Forelimb muscle (tissue), 1 donor: ENCODE measurements around the gene ZMIZ1. TPM values are rescaled to one million over a fixed set of nuclear protein-coding genes. Genes with fewer than 3 reads are reported as not detected.

Experiments used
- DNase-seq: peaks from one replicate; pipeline ENCODE4 v3.0.0-alpha.2; 2013; ENCODE audit warnings: low read depth
- polyA plus RNA-seq: library from polyadenylated mRNA; unstranded; fragments of 120-200 nt; gene quantifications from one replicate; pipeline ENCODE4 v1.2.1, GENCODE V29; 2013; ENCODE audit not compliant: insufficient read length

The ZMIZ1 gene
- polyA plus RNA-seq, 1 donor = 29.8 TPM

- DNase-seq = no peak
Observed at GRCh38 chr10:79136236-79137005, 67.7 kb downstream of the ZMIZ1 start.

DNA sequence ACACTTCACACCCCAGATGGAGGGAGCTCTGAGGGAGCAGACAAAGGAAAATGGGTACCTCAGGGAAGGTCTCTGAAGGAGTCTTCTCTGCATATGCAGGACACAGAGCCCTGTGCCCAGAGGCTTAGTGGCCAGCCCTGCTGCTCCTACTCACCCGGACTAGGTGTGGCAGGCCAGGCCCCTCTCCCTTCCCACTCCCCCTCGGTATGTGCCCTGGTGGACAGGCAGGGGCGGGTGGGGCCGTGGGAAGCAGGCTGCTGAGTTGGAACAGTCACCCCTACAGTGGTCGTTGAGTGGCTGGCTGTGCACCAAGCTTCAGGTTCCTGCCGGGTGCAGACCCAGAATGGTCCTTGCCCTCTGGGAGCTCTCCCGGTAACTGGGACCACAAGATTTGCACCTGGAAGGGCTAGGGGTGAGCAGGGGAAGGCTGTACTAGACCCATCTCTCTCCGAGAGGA, 68.6 kb downstream of the ZMIZ1 start:
- no peak for DNase-seq

- DNase-seq = no peak
Observed at GRCh38 chr10:79137826-79138225, 69.1 kb downstream of the ZMIZ1 start.

DNA sequence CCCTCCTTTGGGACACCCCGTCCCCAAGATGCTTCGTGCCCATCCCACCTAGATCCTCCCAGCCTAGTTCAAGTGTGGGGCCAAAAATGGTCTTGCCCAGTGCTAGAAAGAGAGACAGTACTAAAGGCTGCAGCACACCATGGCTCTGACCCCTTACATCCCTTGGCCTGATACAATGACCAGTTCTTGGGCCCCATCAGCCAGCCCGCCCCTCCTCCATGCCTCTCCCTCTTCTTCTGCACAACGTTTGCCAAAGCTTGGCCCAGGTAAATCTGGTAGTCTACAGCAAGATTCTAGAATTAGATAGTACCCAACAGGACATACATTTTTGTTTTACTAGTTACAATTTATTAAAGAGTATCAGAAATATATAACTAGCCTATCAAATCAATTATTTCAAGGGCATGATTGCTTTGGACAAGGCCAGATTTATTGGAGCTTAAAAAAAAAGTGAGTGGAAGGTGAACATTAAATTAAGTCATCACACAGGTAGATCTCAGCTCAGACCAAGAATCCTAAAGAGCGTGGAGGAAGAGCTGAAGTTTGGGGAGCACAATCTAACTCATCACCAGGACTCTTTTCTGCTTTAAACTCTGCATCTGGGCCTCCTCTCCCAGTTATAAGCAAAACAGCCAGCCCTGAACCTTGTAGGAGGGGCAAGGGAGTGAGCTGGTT, 69.8 kb downstream of the ZMIZ1 start:
- DNase-seq = no peak

- no peak for DNase-seq
Observed at GRCh38 chr10:79139124-79139835, 70.5 kb downstream of the ZMIZ1 start.

DNA sequence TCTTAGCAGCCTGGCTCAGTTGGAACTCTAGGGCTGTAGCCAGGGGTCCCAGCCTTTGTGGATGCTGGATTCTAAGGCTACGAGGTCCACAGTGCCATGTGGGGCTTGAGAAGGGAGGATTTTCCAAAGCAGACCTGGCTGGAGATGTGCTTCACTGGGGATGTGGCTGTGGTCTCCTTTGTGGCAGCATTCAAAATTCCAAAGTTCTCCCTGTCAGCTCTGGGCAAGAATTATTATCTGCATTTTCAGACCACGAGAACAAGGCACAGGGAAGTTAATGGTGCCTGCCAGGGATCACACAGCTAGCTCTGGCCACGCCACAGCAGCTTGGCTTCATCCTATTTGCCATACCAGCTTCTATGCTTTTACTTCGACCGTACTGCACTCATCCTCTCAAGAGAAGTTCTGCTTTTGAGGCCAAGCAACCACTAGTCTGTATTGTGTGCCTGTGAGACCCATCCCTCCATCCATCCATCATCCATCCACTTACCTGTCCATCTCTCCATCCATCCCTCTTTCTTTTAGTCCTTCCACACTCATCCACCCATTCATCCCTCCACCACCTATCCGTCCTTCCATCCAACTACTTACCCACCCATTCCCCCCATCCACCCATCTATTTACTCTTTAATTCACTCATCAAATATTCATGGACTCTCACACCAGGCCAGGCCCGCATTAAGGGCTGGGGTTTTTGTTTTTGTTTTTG, 71.5 kb downstream of the ZMIZ1 start:
- DNase-seq = no peak

DNA sequence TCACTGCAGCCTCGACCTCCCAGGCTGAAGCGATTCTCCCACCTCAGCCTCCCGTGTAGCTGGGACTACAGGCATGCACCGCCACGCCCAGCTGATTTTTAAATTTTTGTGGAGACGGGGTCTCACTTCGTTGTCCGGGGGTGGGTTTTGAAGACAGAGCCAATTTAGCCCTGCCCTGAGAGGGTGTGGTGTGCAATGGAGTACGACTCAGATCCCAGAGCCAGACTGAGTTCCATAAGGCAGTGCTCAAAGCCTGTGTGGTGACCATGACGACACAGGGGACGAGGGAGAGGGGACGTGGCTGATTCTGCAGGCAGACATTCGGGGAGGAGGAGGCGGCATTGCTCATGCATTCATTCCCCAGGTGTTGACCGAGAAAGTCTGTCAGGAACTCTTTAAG, 72.1 kb downstream of the ZMIZ1 start:
- no peak for DNase-seq

DNA sequence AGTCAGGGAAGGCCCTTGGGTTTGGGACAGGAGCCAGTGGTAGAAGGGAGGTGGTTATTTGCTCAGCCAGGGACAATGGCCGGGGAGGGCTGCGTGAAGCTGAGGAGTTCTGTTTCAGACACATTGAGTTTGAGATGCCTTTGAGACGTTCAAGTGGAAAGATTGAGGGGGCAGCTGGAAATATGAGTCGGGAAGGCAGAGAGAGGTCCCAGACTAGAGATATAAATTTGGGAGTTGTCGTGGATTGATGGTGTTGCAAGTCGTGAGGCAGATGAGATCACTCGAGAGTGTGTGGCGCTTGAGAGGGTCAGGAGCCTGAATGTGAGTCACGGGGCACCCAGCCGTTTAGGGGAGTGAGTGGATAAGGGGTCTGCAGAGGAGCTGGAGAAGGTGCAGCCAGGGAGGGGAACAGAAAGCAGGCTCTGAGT, 73.3 kb downstream of the ZMIZ1 start:
- no peak for DNase-seq

GRCh38 chr10:79142522-79143309, 74.0 kb downstream of the ZMIZ1 start:
- DNase-seq = no peak

GRCh38 chr10:79143879-79144278, 75.1 kb downstream of the ZMIZ1 start:
- DNase-seq = no peak

DNA sequence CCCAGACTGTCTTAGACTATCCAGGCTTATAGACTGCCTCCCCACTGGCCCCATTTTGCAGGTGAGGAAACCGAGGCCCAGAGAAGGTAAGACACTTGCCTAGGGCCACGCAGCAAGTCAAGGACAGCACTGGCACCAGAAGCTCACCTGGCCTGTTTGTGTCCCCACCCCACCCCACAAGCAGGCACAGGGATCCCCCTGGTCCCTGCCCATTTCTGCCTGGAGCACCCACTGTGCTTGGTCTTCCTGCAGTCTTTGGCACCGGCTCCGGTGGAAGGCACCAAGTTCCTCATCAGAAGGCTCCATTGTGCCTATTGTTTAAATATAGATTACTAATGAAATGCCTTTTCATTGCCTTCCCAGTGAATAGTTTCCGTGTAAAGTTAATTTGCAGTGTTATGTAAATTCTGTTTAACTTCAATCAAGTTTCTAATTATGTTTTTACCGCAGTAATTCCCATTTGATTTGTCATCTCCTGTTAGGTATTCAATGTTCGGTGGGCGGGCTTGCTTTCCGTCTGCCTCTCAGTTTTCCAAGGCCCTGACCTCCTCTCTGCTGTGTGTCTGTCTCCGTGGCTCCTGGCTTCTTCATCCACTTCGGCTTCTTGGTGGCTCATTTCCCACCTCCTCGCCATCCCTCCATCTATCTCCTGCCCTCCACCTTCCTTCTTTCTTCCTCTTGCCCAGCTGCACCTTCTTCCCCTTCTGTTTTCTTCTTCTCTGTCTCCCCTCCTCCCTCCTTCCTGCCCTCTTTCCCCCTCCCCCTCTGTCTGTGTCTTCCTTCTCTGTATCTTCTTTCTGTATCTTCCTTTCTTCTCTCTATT, 75.8 kb downstream of the ZMIZ1 start:
- no peak for DNase-seq

GRCh38 chr10:79145174-79145483, 76.4 kb downstream of the ZMIZ1 start:
- no peak for DNase-seq

DNA sequence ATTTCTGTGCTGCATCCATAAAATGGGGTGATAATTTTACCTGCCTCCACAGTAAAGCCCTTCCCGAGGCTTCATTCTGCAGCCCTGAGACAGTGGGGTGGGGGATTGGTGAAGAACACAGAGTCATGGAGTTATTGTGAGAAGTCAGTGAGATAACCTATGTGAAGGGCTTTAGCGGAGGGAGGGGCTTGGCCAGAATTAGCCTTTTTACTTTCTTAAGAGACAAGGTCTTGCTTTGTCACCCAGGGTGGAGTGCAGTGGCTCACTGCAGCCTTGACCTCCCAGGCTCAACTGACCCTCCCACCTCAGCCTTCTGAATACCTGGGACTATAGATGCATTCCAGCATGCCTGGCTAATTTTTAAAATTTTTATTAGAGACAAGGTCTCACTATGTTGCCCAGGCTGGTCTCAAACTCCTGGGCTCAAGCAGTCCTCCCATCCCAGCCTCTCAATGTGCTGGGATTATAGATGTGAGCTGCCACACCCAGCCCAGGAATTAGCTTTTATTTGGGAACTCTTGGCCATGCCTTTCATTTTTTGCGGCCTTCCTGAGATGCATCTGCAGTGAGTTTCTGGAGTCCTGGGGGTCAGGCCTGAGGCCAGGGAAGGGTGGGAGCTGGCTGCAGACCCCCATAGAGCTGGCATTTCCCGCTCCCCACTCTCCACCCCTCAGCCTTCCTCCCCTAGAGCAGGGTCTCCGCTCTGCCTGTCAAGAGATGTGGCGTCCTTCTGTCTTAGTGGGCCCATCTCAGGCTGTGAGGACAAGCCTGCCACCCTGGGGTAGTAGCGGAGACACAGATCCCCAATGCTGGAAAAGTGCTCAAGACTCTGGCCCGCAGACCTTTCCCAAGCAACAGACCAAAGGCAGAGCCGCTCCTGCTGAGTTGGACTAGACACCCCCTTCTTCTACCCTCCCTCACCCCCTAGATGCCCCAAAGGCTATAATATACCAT, 77.0 kb downstream of the ZMIZ1 start:
- DNase-seq = no peak

- no peak for DNase-seq
Observed at GRCh38 chr10:79146611-79147130, 77.9 kb downstream of the ZMIZ1 start.

DNA sequence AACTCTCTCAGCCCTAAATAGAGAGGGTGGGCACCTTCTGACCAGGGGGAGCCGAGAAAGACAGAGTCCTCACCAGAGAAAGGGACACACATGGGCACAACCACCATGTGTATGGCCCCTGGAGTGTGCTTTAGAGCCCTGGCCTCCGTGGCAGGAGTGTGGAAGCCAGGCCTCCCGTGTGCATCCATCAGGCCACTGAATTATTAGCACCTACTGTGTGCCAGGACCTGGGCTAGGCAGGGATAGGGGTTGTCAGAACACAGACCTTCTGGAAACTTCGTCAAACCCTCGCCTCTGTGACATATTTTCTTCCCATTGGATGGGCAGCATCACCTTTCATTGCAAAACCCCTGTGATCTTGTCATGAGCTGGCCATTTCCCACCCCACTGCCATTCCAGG, 78.5 kb downstream of the ZMIZ1 start:
- no peak for DNase-seq

- no peak for DNase-seq
Observed at GRCh38 chr10:79147796-79148451, 79.2 kb downstream of the ZMIZ1 start.

DNA sequence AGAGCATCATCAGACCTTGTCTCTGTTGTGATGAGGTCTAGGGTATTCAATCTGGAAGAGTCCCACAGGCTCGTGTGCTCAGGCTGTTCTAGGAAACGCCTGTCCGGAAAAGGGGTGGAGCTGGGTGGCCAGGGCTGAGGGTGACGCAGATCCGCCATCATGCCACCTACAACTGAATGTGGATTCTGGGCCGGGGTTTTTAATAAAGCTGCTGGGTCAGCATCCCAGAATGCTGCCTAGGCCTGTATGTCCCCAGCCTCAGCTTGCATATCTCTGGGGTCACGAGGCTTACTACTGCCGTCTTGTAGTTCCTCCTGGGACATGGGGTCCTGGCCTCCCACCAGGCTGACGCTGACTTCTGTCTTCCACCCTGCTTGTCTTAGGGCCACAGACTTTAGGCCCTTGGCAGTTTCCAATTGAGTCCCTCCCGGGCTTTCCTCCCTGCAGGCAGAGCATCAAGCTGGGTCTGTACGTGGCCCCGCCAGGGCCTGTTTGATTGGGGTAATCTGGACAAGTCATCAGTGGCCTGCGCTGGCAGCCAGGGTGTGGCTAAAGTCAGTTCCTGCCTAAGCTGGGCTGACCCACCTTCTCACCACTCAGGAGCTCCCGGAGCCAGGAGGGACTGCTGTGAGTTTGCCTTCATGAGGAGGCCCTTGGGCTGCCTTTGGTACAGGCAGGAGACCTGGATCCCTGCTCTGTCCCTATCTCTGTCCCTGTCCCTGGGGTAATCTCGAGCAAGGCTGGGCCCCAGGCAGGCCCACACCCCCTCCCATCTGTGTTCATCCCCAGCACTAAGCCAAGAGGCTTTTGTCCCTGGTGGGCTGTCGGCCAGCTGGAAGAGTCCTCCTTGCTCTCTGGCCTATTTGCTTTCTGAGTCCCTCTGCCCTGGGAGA, 79.9 kb downstream of the ZMIZ1 start:
- no peak for DNase-seq

- no peak for DNase-seq
Observed at GRCh38 chr10:79149345-79149661, 80.5 kb downstream of the ZMIZ1 start.
